Ishikawa (cell line): ENCODE measurements around the gene TOMM6.

Experiments
- CREB1 ChIP-seq: IDR thresholded peaks from 2 replicates; pipeline ENCODE4 v1.6.1; 2012; ENCODE audit warnings: low read depth
- EP300 ChIP-seq: IDR thresholded peaks from 2 replicates; pipeline ENCODE4 v1.6.1; 2012; ENCODE audit warnings: borderline replicate concordance
- FOXM1 ChIP-seq: IDR thresholded peaks from 2 replicates; pipeline ENCODE4 v1.6.1; 2012; ENCODE audit warnings: low read depth, borderline replicate concordance
- MAX ChIP-seq: IDR thresholded peaks from 2 replicates; pipeline ENCODE4 v1.6.1; 2012
- NFIC ChIP-seq: IDR thresholded peaks from 2 replicates; pipeline ENCODE4 v1.6.1; 2012
- RAD21 ChIP-seq: IDR thresholded peaks from 2 replicates; pipeline ENCODE4 v1.6.1; 2012; ENCODE audit warnings: low read depth
- REST ChIP-seq: IDR thresholded peaks from 2 replicates; pipeline ENCODE4 v1.6.1; 2012; ENCODE audit warnings: low read depth, mild to moderate bottlenecking
- TAF1 ChIP-seq: IDR thresholded peaks from 2 replicates; pipeline ENCODE4 v1.6.1; 2012; ENCODE audit warnings: low read depth, mild to moderate bottlenecking
- TCF12 ChIP-seq: IDR thresholded peaks from 2 replicates; pipeline ENCODE4 v1.6.1; 2012; ENCODE audit warnings: low read depth
- USF1 ChIP-seq: IDR thresholded peaks from 2 replicates; pipeline ENCODE4 v1.6.1; 2012
- YY1 ChIP-seq: IDR thresholded peaks from 2 replicates; pipeline ENCODE4 v1.6.1; 2012; ENCODE audit warnings: low read depth
- ZBTB7A ChIP-seq: IDR thresholded peaks from 2 replicates; pipeline ENCODE4 v1.6.1; 2012; ENCODE audit warnings: low read depth

- TF ChIP-seq EP300 (no peak), CREB1 (no peak), ZBTB7A (no peak), MAX (no peak), TAF1 (no peak), FOXM1 (no peak), REST (no peak), YY1 (no peak), NFIC (no peak), TCF12 (no peak), RAD21 (no peak), USF1 (no peak)
Measured at GRCh38 chr6:41823178-41823577, 35.7 kb downstream of the TOMM6 start.
